SH-SY5Y (cell line): ENCODE results near the gene AUP1.

Source experiments
- GATA2 ChIP-seq: IDR thresholded peaks from 2 replicates; pipeline ENCODE4 v1.6.1; 2011; ENCODE audit warnings: mild to moderate bottlenecking, low read depth, low read length
- GATA3 ChIP-seq: IDR thresholded peaks from 2 replicates; pipeline ENCODE4 v1.6.1; 2011; ENCODE audit warnings: low read depth, mild to moderate bottlenecking, low read length, moderate library complexity

DNA sequence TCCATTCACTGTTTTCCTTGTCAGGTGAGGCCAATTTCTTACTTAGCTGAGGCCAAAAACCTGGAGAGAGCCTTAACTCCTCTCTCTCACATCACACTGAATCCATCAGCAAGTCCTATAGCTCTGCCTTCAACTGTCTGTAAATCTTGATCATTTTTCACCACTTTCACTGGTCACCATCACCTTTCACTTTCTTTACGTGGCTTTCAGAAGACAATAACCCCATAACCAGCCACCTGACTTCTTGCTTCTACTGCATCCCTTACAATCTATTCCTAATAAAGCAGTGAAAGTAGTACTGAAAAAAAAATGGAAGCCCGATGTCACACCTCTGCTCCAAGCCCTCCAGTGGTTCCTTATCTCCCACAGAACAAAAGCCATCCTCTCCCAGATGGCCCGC, 16.5 kb upstream of the AUP1 start:
- TF ChIP-seq GATA2 (no peak), GATA3 (no peak)
